Measurements from ENCODE around the gene SPX.

SPX gene

DNA sequence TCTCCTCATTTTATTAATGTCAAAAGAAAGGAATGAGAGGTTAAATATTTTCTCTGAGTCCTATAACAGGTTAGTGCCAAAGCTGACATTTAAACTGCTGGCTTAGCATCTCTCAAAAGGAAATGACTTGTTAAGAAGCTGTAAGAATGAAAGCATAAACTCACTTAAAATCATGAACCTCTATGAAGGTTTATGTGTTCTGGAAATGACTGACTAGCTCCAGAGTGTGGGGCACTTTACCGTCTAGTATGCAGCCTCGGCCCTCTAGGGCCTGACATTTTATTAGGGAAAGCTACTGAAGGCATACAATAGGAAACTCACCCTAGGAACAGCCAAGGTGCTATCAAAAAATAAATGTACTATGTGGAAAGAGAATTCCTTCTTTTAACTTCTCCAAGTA, 35.1 kb downstream of the SPX start:
- Histone ChIP-seq H3K27me3 (ENCODE audit: control insufficient read depth, low read length) (no peaks in the 10 kb centered on the region), H3K9me2 (replicated peaks; ENCODE audit: control insufficient read depth, low read length) (no peaks in the 10 kb centered on the region), H3K4me2 (ENCODE audit: low read length) (no peak overlapping the region), H4K20me1 (ENCODE audit: control insufficient read depth, insufficient read depth, low read depth, low read length) (no peaks in the 10 kb centered on the region), H3K36me3 (ENCODE audit: control insufficient read depth, low read length) (no peaks in the 10 kb centered on the region), H3K79me2 (ENCODE audit: control insufficient read depth, low read length) (no peaks in the 10 kb centered on the region), H3K9me3 (ENCODE audit: control insufficient read depth, insufficient read depth, low read length) (no peaks in the 10 kb centered on the region), H3K27ac (ENCODE audit: low read depth, low read length) (no peak overlapping the region), H3F3A (ENCODE audit: control insufficient read depth, insufficient read depth) (no peaks in the 10 kb centered on the region), H3K4me1 (ENCODE audit: control insufficient read depth, low read length) (no peaks in the 10 kb centered on the region), H3K4me3 (ENCODE audit: low read length) (no peak overlapping the region)
- TF ChIP-seq EZH2phosphoT487 (IDR thresholded peaks at IDR 0.05; ENCODE audit: borderline replicate concordance, low read length): no peak
- TF ChIP-seq, protein P1, sequence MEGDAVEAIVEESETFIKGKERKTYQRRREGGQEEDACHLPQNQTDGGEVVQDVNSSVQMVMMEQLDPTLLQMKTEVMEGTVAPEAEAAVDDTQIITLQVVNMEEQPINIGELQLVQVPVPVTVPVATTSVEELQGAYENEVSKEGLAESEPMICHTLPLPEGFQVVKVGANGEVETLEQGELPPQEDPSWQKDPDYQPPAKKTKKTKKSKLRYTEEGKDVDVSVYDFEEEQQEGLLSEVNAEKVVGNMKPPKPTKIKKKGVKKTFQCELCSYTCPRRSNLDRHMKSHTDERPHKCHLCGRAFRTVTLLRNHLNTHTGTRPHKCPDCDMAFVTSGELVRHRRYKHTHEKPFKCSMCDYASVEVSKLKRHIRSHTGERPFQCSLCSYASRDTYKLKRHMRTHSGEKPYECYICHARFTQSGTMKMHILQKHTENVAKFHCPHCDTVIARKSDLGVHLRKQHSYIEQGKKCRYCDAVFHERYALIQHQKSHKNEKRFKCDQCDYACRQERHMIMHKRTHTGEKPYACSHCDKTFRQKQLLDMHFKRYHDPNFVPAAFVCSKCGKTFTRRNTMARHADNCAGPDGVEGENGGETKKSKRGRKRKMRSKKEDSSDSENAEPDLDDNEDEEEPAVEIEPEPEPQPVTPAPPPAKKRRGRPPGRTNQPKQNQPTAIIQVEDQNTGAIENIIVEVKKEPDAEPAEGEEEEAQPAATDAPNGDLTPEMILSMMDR (IDR thresholded peaks at IDR 0.05; ENCODE audit: low read depth, low read length, poor library complexity, severe bottlenecking): no peak

DNA sequence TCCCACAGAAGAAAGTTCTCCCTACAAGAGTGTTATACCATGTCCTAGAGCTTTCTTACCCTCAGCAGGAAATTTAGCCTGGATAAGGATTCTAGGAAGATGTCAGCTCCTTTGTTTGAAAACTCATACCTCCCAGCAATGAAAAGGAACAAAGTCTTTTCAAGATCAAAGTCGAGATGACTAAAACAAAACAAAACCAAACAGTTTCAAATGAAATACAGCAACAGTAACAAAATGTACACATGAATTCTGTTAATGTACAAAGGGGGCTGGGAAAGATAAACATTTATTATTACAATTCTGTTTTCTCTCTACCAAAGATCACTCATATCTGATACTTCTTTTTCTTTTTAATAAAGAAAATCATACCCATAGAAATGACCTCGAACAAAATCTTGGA, 36.8 kb downstream of the SPX start:
- Histone ChIP-seq H3K27ac (ENCODE audit: low read depth, low read length) (no peak overlapping the region), H3K79me2 (ENCODE audit: control insufficient read depth, low read length) (no peaks in the 10 kb centered on the region), H4K20me1 (ENCODE audit: control insufficient read depth, insufficient read depth, low read depth, low read length) (no peaks in the 10 kb centered on the region), H3K9me3 (ENCODE audit: control insufficient read depth, insufficient read depth, low read length) (no peaks in the 10 kb centered on the region), H3K27me3 (ENCODE audit: control insufficient read depth, low read length) (no peaks in the 10 kb centered on the region), H3K36me3 (ENCODE audit: control insufficient read depth, low read length) (no peaks in the 10 kb centered on the region), H3K4me2 (ENCODE audit: low read length) (no peak overlapping the region), H3K4me3 (ENCODE audit: low read length) (no peak overlapping the region), H3K9me2 (replicated peaks; ENCODE audit: control insufficient read depth, low read length) (no peaks in the 10 kb centered on the region), H3K4me1 (ENCODE audit: control insufficient read depth, low read length) (no peaks in the 10 kb centered on the region), H3F3A (ENCODE audit: control insufficient read depth, insufficient read depth) (no peaks in the 10 kb centered on the region)
- TF ChIP-seq, protein P1 (IDR thresholded peaks at IDR 0.05; ENCODE audit: low read depth, low read length, poor library complexity, severe bottlenecking): no peak
- TF ChIP-seq EZH2phosphoT487 (IDR thresholded peaks at IDR 0.05; ENCODE audit: borderline replicate concordance, low read length): no peak

DNA sequence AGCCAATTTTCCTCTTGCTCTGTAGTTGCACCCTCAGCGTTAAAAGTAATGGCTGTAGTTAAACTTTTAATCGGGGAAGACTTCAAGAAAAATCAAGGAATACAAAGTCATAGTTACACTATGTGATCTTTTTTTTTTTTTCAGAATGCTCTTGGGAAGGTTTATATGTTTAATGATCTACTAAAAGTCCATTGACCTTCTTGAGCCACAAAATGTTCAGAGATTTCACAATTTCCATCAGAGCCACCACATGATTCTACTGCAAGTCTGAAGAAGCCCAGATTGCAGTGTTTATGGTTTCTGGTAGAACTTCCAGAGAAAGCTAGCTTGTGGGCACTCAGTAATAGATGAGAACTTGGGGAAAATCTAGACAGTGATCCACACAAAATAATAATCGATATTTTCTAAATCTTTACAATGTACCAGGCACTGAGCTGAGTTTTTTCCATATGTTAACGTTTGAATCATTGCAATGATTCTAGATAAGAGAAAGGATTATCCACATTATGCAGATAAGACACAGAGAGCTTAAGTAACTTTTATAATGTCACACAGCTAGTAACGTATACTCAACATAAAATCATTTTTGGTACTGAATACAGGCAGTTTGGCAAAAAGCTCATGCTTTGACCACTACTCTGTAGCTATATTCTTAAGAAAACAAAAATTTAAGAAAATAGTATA, 40.3 kb downstream of the SPX start:
- Histone ChIP-seq H3K79me2 (ENCODE audit: control insufficient read depth, low read length) (no peaks in the 10 kb centered on the region), H3K27ac (ENCODE audit: low read depth, low read length) (no peak overlapping the region), H3K9me2 (replicated peaks; ENCODE audit: control insufficient read depth, low read length) (no peaks in the 10 kb centered on the region), H3K27me3 (ENCODE audit: control insufficient read depth, low read length) (no peaks in the 10 kb centered on the region), H3K4me2 (ENCODE audit: low read length) (no peak overlapping the region), H3F3A (ENCODE audit: control insufficient read depth, insufficient read depth) (no peaks in the 10 kb centered on the region), H3K4me1 (ENCODE audit: control insufficient read depth, low read length) (no peaks in the 10 kb centered on the region), H3K36me3 (ENCODE audit: control insufficient read depth, low read length) (no peaks in the 10 kb centered on the region), H3K4me3 (ENCODE audit: low read length) (no peak overlapping the region), H4K20me1 (ENCODE audit: control insufficient read depth, insufficient read depth, low read depth, low read length) (no peaks in the 10 kb centered on the region), H3K9me3 (ENCODE audit: control insufficient read depth, insufficient read depth, low read length) (no peaks in the 10 kb centered on the region)
- no peak for TF ChIP-seq EZH2phosphoT487 (IDR thresholded peaks at IDR 0.05; ENCODE audit: borderline replicate concordance, low read length)
- TF ChIP-seq, protein P1 (IDR thresholded peaks at IDR 0.05; ENCODE audit: low read depth, low read length, poor library complexity, severe bottlenecking): no peak
